ENCODE results near the gene DECR2.
"Not testable (repeated sequence)": the region's sequence is repeated elsewhere in the genome, so short reads cannot be mapped to it uniquely, and the experiment has no call there.

DECR2 gene

GRCh38 chr16:411576-412265 lies 10.0 kb downstream of the DECR2 start:
- DNase-seq (ENCODE audit: low spot score in 2 of 2): no peak
- Histone ChIP-seq H3K36me3 (replicated peaks) (peaks cover 5% of the 10 kb centered on the region), H3K4me3 (no peak overlapping the region), H3K27me3 (ENCODE audit: low read depth) (no peaks in the 10 kb centered on the region), H3K9me3 (no peaks in the 10 kb centered on the region), H3K4me1 (no peaks in the 10 kb centered on the region)
- in situ Hi-C loops (cut with MboI; ENCODE audit: low sequenced_read_pairs): no loop called here

DNA sequence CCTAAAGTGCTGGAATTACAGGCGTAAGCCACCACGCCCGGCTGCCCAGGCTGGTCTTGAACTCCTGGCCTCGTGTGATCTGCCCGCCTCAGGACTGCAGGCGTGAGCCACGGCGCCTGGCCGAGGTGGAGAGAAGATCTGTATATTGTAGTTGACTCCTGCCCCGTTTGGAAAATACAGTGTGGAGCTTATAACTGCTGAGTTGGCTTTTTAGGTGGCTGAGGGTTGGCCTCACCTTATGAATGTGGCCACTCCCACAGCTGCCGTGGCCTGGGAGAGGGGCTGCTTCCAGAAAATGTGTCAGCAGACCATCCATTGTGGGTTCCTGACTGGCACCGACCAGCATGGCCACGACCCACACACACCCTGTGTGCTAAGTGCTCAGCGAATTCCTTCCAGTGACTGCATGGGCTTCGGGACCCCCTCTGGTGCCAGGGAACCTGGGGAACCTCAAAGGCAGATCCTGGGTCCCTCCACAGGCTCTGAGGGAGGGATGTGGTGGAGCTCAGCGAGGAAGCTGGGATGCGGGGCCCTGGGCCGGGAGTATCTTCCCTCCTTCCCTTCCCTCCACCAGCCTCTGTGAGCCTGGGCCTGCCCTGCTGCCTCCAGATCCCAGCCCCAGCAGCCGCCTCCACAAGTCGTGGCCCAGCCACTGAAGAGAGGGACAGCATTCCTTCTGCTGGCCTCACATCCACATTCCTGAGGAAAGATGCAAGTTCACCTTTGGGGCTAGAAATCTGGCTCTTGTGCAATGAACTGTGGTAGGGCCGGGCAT lies 12.9 kb downstream of the DECR2 start:
- DNase-seq (ENCODE audit: low spot score in 2 of 2): no peak
- Histone ChIP-seq H3K4me1 (no peaks in the 10 kb centered on the region), H3K9me3 (no peaks in the 10 kb centered on the region), H3K36me3 (replicated peaks) (peaks cover 5% of the 10 kb centered on the region), H3K4me3 (no peak overlapping the region), H3K27me3 (ENCODE audit: low read depth) (no peaks in the 10 kb centered on the region)
- in situ Hi-C loops (cut with MboI; ENCODE audit: low sequenced_read_pairs): no loop called here

- H3K36me3 ChIP-seq (replicated peaks); H3K27me3 ChIP-seq (ENCODE audit: low read depth); H3K4me3 ChIP-seq; H3K9me3 ChIP-seq; in situ Hi-C loops (cut with MboI; ENCODE audit: low sequenced_read_pairs); H3K4me1 ChIP-seq; DNase-seq (ENCODE audit: low spot score in 2 of 2): not testable (repeated sequence)
Measured at GRCh38 chr16:415170-415498, 13.4 kb downstream of the DECR2 start.

- H3K4me3 ChIP-seq; H3K4me1 ChIP-seq; H3K36me3 ChIP-seq (replicated peaks); H3K27me3 ChIP-seq (ENCODE audit: low read depth); in situ Hi-C loops (cut with MboI; ENCODE audit: low sequenced_read_pairs); DNase-seq (ENCODE audit: low spot score in 2 of 2); H3K9me3 ChIP-seq: not testable (repeated sequence)
Measured at GRCh38 chr16:422179-422578, 20.5 kb downstream of the DECR2 start.

DNA sequence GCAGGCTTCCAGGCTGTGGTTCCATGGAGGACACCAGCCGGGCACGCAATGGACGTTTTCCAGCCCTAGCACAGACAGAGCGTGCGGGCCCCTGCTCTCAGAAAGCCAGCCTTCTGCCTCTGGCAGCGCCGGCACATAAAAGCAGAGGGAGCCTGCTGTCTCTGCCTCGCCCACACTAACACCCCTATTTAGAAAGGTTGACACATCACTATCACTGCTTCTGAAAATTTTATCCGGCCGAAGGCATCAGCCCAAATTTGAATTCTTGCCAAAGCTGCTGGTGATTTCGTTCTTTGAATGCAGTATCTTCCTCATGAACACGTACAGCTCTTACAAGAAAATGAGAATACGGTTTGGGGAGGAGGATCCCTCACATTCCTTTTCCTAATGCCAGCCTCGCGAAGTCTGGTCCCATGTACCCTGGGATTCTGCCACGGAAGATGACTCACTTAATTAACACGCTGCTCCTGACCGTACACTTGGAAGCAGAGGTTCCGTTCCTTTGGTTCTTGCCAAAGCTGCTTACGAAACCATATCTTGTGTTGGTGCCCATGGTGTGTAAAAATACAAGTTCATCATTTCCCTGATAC lies 22.4 kb downstream of the DECR2 start:
- no peaks in the 10 kb centered on the region for H3K27me3 ChIP-seq (ENCODE audit: low read depth)
- no peak overlapping the region for H3K4me3 ChIP-seq
- in situ Hi-C loops (cut with MboI; ENCODE audit: low sequenced_read_pairs): no loop called here
- no peaks in the 10 kb centered on the region for H3K9me3 ChIP-seq
- H3K4me1 ChIP-seq: peaks cover 22% of the 10 kb centered on the region
- no peak for DNase-seq (ENCODE audit: low spot score in 2 of 2)
- H3K36me3 ChIP-seq (replicated peaks): 0 out of 2 replicates have a peak, but pooled peaks cover 4% of the 10 kb centered on the region

- Histone ChIP-seq H3K9me3 (no peaks in the 10 kb centered on the region), H3K36me3 (replicated peaks) (0 out of 2 replicates have a peak, but pooled peaks cover 4% of the 10 kb centered on the region), H3K4me3 (peak overlapping the region; percentile 53), H3K4me1 (peaks cover 23% of the 10 kb centered on the region), H3K27me3 (ENCODE audit: low read depth) (no peaks in the 10 kb centered on the region)
- DNase-seq (ENCODE audit: low spot score in 2 of 2): peak in 1 of 2 experiments; percentile 40
- in situ Hi-C loops (cut with MboI; ENCODE audit: low sequenced_read_pairs): no loop called here
Measured at GRCh38 chr16:424623-425081, 23.0 kb downstream of the DECR2 start.

- Histone ChIP-seq H3K4me3 (peak within 1 kb of the TSS; percentile 54), H3K36me3 (replicated peaks) (0 out of 2 replicates have a peak, but pooled peaks cover 4% of the 10 kb centered on the region), H3K27me3 (ENCODE audit: low read depth) (no peaks in the 10 kb centered on the region), H3K4me1 (peaks cover 29% of the 10 kb centered on the region), H3K9me3 (no peaks in the 10 kb centered on the region)
- in situ Hi-C loops (cut with MboI; ENCODE audit: low sequenced_read_pairs): no loop called here
- peak; percentile 87 to 89 for DNase-seq (ENCODE audit: low spot score in 2 of 2)
Measured at GRCh38 chr16:425082-425718, 23.5 kb downstream of the DECR2 start, which contains the start of gene RAB11FIP3. TSS of gene RAB11FIP3 (plus strand) at chr16:425649. CDS start at chr16:426007, 358 bp downstream.

DNA sequence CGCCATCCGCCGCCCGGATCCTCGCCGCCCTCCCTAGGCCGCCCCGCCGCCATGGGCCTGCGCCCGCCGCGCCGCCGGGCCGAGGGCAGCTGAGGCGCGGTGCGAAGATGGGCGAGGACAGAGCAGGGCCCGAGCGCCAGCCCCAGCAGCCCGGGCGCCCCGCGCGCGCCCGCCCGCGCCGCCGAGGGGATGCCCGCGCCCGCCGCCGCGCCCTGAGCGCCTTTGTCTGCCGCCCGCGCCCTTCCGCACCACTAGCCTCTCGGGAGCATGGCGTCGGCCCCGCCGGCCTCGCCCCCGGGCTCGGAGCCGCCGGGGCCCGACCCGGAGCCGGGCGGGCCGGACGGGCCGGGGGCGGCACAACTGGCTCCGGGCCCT lies 24.0 kb downstream of the DECR2 start:
- H3K9me3 ChIP-seq: no peaks in the 10 kb centered on the region
- H3K4me1 ChIP-seq: peaks cover 32% of the 10 kb centered on the region
- in situ Hi-C loops (cut with MboI; ENCODE audit: low sequenced_read_pairs): no loop called here
- H3K27me3 ChIP-seq (ENCODE audit: low read depth): no peaks in the 10 kb centered on the region
- no peak for DNase-seq (ENCODE audit: low spot score in 2 of 2)
- peak overlapping the region; percentile 53 for H3K4me3 ChIP-seq
- 0 out of 2 replicates have a peak, but pooled peaks cover 4% of the 10 kb centered on the region for H3K36me3 ChIP-seq (replicated peaks)

- H3K27me3 ChIP-seq (ENCODE audit: low read depth): no peaks in the 10 kb centered on the region
- in situ Hi-C loops (cut with MboI; ENCODE audit: low sequenced_read_pairs): no loop called here
Measured at GRCh38 chr16:426115-426905, 24.6 kb downstream of the DECR2 start.

GRCh38 chr16:426906-427249 lies 25.2 kb downstream of the DECR2 start:
- DNase-seq (ENCODE audit: low spot score in 2 of 2): no peak
- no peaks in the 10 kb centered on the region for H3K9me3 ChIP-seq
- H3K4me1 ChIP-seq: peaks cover 32% of the 10 kb centered on the region
- 0 out of 2 replicates have a peak, but pooled peaks cover 4% of the 10 kb centered on the region for H3K36me3 ChIP-seq (replicated peaks)
- no peaks in the 10 kb centered on the region for H3K27me3 ChIP-seq (ENCODE audit: low read depth)
- H3K4me3 ChIP-seq: peak overlapping the region; percentile 54
- in situ Hi-C loops (cut with MboI; ENCODE audit: low sequenced_read_pairs): no loop called here

More at GRCh38 chr16:426115-426905, 24.6 kb downstream of the DECR2 start:
- H3K36me3 ChIP-seq (replicated peaks): 0 out of 2 replicates have a peak, but pooled peaks cover 4% of the 10 kb centered on the region
- H3K9me3 ChIP-seq: no peaks in the 10 kb centered on the region
- peak in 1 of 2 experiments; percentile 31 for DNase-seq (ENCODE audit: low spot score in 2 of 2)
- H3K4me1 ChIP-seq: peaks cover 32% of the 10 kb centered on the region
- peak overlapping the region; percentile 54 for H3K4me3 ChIP-seq

DNA sequence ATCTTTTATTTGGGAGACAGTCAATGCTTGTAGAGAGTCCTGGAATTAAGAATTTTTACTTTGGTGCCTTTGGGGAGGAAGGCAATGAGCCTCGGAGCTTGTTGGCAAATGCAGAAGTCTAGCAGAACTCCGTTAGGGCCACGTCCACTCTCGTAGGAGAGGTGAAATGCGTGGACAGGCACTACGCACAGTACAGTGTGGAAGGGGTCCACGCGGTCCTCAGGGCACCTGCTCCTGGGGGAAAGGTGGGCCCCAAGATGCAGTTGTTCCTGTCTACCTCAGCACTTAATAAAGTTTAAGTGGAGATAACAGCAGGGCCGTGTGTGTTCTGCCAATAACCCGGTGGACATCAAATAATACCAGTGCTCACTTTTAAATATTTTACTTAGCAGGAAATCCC lies 25.6 kb downstream of the DECR2 start:
- Histone ChIP-seq H3K4me1 (peaks cover 32% of the 10 kb centered on the region), H3K27me3 (ENCODE audit: low read depth) (no peaks in the 10 kb centered on the region), H3K9me3 (no peaks in the 10 kb centered on the region), H3K36me3 (replicated peaks) (0 out of 2 replicates have a peak, but pooled peaks cover 4% of the 10 kb centered on the region), H3K4me3 (peak overlapping the region; percentile 54)
- in situ Hi-C loops (cut with MboI; ENCODE audit: low sequenced_read_pairs): no loop called here
- DNase-seq (ENCODE audit: low spot score in 2 of 2): no peak

DNA sequence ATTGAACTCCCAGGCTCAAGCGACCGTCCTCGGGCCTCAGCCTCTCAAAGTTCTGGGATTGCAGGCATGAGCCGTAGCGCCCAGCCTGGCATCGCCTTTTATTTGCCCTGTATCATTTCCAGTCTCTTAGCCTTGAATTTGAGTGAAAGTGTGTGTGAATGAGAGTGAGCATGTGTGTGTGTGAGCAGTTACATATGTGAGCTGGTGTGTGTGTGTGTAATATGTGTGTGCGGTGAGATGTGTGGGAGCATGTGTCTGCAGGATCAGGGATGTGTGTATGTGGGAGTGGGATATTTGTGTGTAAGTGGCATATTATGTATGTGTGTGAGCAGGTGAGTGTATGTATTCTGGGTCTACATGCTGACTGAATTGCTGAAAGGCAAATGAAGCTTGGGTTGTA lies 29.2 kb downstream of the DECR2 start:
- no peak for DNase-seq (ENCODE audit: low spot score in 2 of 2)
- H3K9me3 ChIP-seq: no peaks in the 10 kb centered on the region
- peaks cover 7% of the 10 kb centered on the region; the same call in 1 of the 2 replicates for H3K36me3 ChIP-seq (replicated peaks)
- in situ Hi-C loops (cut with MboI; ENCODE audit: low sequenced_read_pairs): no loop called here
- no peaks in the 10 kb centered on the region for H3K27me3 ChIP-seq (ENCODE audit: low read depth)
- peaks cover 30% of the 10 kb centered on the region for H3K4me1 ChIP-seq
- no peak overlapping the region for H3K4me3 ChIP-seq

GRCh38 chr16:440627-441026 lies 38.9 kb downstream of the DECR2 start:
- Histone ChIP-seq H3K27me3 (ENCODE audit: low read depth) (no peaks in the 10 kb centered on the region), H3K4me1 (peaks cover 7% of the 10 kb centered on the region), H3K4me3 (no peak overlapping the region), H3K9me3 (no peaks in the 10 kb centered on the region), H3K36me3 (replicated peaks) (no peaks in the 10 kb centered on the region)
- DNase-seq (ENCODE audit: low spot score in 2 of 2): no peak
- in situ Hi-C loops (cut with MboI; ENCODE audit: low sequenced_read_pairs): no loop called here
